ENCODE data around the gene FAM50A. TPM values are rescaled to one million over a fixed set of nuclear protein-coding genes. Genes with fewer than 3 reads are reported as not detected.

Gene FAM50A
- total RNA-seq, 4 donors from 2014 or later = 18.9 to 37.0 (median 22.7) TPM

DNA sequence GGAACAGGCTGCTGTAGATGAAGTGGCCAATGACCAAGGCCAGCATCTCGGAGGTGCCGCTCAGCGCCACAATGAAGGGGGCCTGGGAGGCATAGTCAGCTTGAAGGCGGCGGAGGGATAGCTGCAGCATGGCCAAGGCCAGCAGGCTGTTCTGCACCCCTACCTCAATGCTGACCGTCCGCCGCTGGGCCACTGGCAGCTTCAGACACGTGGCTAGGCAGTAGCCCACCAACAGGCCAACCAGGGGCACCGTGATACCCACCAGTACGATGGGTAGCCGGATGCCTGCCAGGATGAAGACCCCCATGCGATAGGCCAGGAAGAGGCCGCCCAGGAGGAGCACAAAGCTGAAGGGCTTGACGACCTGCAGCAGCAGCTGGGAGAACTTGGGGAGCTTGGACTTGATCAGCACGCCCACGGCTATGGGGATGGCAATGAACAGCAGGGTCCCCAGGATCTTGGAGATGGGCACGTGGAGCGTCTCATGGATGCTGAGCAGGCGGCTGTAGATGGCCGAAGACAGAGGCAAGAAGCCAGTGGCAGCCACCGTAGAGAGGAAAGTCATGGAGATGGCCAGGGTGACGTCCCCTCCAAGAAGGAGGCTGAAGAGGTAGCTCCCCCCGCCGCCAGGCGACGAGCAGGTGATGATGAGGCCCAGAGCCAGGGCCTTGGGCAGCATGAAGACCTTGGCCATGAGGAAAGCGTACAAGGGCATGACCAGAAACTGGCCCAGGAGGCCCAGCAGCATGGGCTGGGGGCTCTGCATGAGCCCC lies 43.8 kb downstream of the FAM50A start:
- DNase-seq (ENCODE audit: low spot score in 2 of 2) = no peak
- 85 to 92% methylated on average over 22 to 28 of the region's 28 CpGs for WGBS, 2 donors
- no peak overlapping the region for H3K4me3 ChIP-seq (ENCODE audit: low read depth, poor library complexity, severe bottlenecking)
- intact Hi-C loops (cut with DNase I; ENCODE audit: low total_unique reads) = no loop called here
- TF ChIP-seq POLR2A (IDR thresholded peaks at IDR 0.05) = no peak
- no peak for TF ChIP-seq CTCF (IDR thresholded peaks at IDR 0.05)

- DNase-seq (ENCODE audit: low spot score in 2 of 2) = no peak
- WGBS, 2 donors = 83 to 86% methylated on average over 4 to 20 of the region's 20 CpGs
- H3K4me3 ChIP-seq (ENCODE audit: low read depth, poor library complexity, severe bottlenecking) = no peak overlapping the region
- TF ChIP-seq POLR2A (IDR thresholded peaks at IDR 0.05) = no peak
- no peak for TF ChIP-seq CTCF (IDR thresholded peaks at IDR 0.05)
- intact Hi-C loops (cut with DNase I; ENCODE audit: low total_unique reads) = no loop called here
Measured at GRCh38 chrX:154488336-154489075, 44.6 kb downstream of the FAM50A start.

- no peak overlapping the region for H3K4me3 ChIP-seq (ENCODE audit: low read depth, poor library complexity, severe bottlenecking)
- DNase-seq (ENCODE audit: low spot score in 2 of 2) = no peak
- TF ChIP-seq POLR2A (IDR thresholded peaks at IDR 0.05) (no peak), CTCF (IDR thresholded peaks at IDR 0.05) (no peak)
- intact Hi-C loops (cut with DNase I; ENCODE audit: low total_unique reads) = no loop called here
- 60 to 77% methylated on average over 1 to 4 of the region's 4 CpGs for WGBS, 2 donors
Measured at GRCh38 chrX:154489182-154489581, 45.2 kb downstream of the FAM50A start.

DNA sequence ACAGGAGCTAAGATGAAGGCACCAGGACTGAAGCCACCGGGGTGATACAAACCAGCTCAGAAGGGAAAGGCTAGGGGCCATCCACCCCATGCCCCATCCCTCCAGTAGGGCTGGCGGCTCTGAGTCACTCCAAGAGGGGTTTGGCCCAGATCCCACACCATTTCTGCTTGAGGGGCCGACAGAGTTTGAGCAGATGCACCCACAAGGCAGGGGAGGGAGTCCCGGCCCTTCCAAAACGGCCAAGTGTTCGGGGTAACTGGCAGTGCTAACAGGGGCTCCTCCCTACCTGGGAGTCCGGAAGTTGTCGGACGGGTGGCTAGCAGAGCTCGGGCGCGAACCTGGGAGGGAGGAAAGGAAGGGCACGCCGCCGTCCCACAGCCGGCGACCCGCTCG lies 46.1 kb downstream of the FAM50A start:
- TF ChIP-seq CTCF (IDR thresholded peaks at IDR 0.05) (no peak), POLR2A (IDR thresholded peaks at IDR 0.05) (no peak)
- intact Hi-C loops (cut with DNase I; ENCODE audit: low total_unique reads) = no loop called here
- H3K4me3 ChIP-seq (ENCODE audit: low read depth, poor library complexity, severe bottlenecking) = peak overlapping the region; percentile 47
- 0 to 60% methylated on average over 2 to 19 of the region's 19 CpGs for WGBS, 2 donors
- no peak for DNase-seq (ENCODE audit: low spot score in 2 of 2)

- 0 to 40% methylated on average over 6 to 50 of the region's 71 CpGs for WGBS, 2 donors
- intact Hi-C loops (cut with DNase I; ENCODE audit: low total_unique reads) = no loop called here
- peak within 1 kb of the TSS; percentile 47 for H3K4me3 ChIP-seq (ENCODE audit: low read depth, poor library complexity, severe bottlenecking)
Measured at GRCh38 chrX:154490414-154491083, 46.6 kb downstream of the FAM50A start, which contains the start of gene SLC10A3. Gene SLC10A3, minus strand, starts transcription at chrX:154490629. Its CDS starts 1,689 bp downstream, at chrX:154488940.

More at GRCh38 chrX:154490414-154491083, 46.6 kb downstream of the FAM50A start, which contains the start of gene SLC10A3:
- DNase-seq (ENCODE audit: low spot score in 2 of 2) = peak; percentile 82 to 98
- no peak for TF ChIP-seq CTCF (IDR thresholded peaks at IDR 0.05)
- TF ChIP-seq POLR2A (IDR thresholded peaks at IDR 0.05) = peak in 1 of 2 donors; percentile 36

All from lower leg skin (tissue), 4 donors.